H1 (cell line): Measurements from ENCODE around the gene CPTP. TPM values are rescaled to one million over a fixed set of nuclear protein-coding genes. Genes with fewer than 3 reads are reported as not detected.

ENCODE experiments used
- CBX5 ChIP-seq: fragments of 300-800, 300-1000 bp; sonication (generic); IDR thresholded peaks from 2 replicates; pipeline ENCODE4 v1.7.1; 2016; ENCODE audit warnings: antibody characterized with exemption, low read length, low read depth
- CHD1 ChIP-seq: IDR thresholded peaks from 2 replicates; pipeline ENCODE4 v1.6.1; 2012; ENCODE audit warnings: low read depth, low read length, improper control_type of control experiment
- CREB1 ChIP-seq: IDR thresholded peaks from 2 replicates; pipeline ENCODE4 v1.6.1; 2012; ENCODE audit warnings: inconsistent platforms
- GTF2F1 ChIP-seq: IDR thresholded peaks from 2 replicates; pipeline ENCODE4 v1.6.1; 2012; ENCODE audit warnings: low read depth, low read length, improper control_type of control experiment, borderline replicate concordance
- JUN ChIP-seq: IDR thresholded peaks from 2 replicates; pipeline ENCODE4 v1.6.1; 2011; ENCODE audit warnings: low read depth, mild to moderate bottlenecking, improper control_type of control experiment, low read length
- NANOG ChIP-seq: IDR thresholded peaks from 2 replicates; pipeline ENCODE4 v1.6.1; 2011; ENCODE audit warnings: low read length, low read depth, mild to moderate bottlenecking, inconsistent platforms; ENCODE audit not compliant: insufficient read depth, poor library complexity, severe bottlenecking
- POLR2A ChIP-seq, 2 experiments: IDR thresholded peaks; 1 replicate in 1 of 2; 2 replicates in 1 of 2; pipeline ENCODE4 v1.6.1; 2011; ENCODE audit warnings: low read depth in 2 of 2, low read length in 2 of 2, mild to moderate bottlenecking in 2 of 2; ENCODE audit errors: control extremely low read depth in 1 of 2
- RAD21 ChIP-seq, 2 experiments: IDR thresholded peaks in 1 of 2; conservative IDR thresholded peaks in 1 of 2; 2 replicates each; pipeline ENCODE4 v1.6.1; 2011; ENCODE audit warnings: low read depth in 2 of 2, low read length in 2 of 2, improper control_type of control experiment in 1 of 2, inconsistent platforms in 1 of 2, mild to moderate bottlenecking in 1 of 2, moderate library complexity in 1 of 2
- RFX5 ChIP-seq: IDR thresholded peaks from 2 replicates; pipeline ENCODE4 v1.6.1; 2011; ENCODE audit warnings: low read depth, low read length, improper control_type of control experiment, borderline replicate concordance
- SP4 ChIP-seq: IDR thresholded peaks from 2 replicates; pipeline ENCODE4 v1.6.1; 2012; ENCODE audit warnings: low read length, inconsistent platforms
- TAF7 ChIP-seq: optimal IDR thresholded peaks from 2 replicates; pipeline ENCODE3; 2011; ENCODE audit warnings: low read depth, mild to moderate bottlenecking, inconsistent platforms, low read length, moderate library complexity, borderline replicate concordance
- polyA plus RNA-seq, 7 experiments: library from polyadenylated mRNA; depleted of rRNA in 3 of 7; stranded (reverse) in 5 of 7; unstranded in 2 of 7; fragments of >200 nt in 5 of 7; fragments of 200-250 nt in 2 of 7; gene quantifications; 1 replicate in 5 of 7; 2 replicates in 1 of 7; 4 replicates in 1 of 7; pipeline versions ENCODE4 v1.2.1 to v1.2.3, GENCODE V29; 2011 to 2013; ENCODE audit warnings: missing spikeins in 2 of 7, mixed read lengths in 2 of 7
- total RNA-seq: library from RNA; stranded (reverse); fragmentation: NEBNext Ultra II Directional; extraction: Animal tissue kit (Norgen Biotek cat#: 25700); gene quantifications from 2 replicates; pipeline ENCODE4 v1.2.1, GENCODE V29; 2021
- TF ChIP-seq, protein P1 (sequence below), 3 experiments: IDR thresholded peaks; 1 replicate in 2 of 3; 2 replicates in 1 of 3; pipeline versions ENCODE4 v1.5.1 to v1.6.1; 2011; ENCODE audit warnings: low read length in 3 of 3, mild to moderate bottlenecking in 3 of 3, inconsistent platforms in 2 of 3, low read depth in 1 of 3, moderate library complexity in 1 of 3; ENCODE audit not compliant: insufficient read depth in 1 of 3; ENCODE audit errors: control extremely low read depth in 1 of 3

The CPTP gene
- total and polyA plus RNA-seq, 2 of the 8 experiments (the other 6 are each of a cell fraction or from before 2014, with no cell fraction given), result 8.1 to 10.6 TPM

DNA sequence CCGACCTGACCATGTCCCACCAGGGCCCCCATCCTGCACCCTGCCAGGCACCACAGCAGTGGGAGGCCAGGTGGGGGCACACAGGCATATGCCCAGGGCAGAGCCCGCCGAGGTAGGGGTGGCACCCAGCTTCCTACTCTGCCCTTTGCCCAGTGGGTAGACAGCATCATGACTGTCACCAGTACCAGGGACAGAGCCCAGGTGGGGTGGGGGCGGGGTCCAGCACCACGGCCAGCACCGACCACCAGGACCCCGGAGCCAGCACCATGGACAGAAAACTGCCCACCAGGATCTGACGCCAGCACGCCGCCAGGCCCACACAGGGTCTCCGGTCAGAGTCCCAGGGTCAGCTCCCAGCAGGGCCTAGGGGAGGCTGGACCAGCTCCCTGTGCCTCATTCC is 10.2 kb downstream of the CPTP start (continued):
- 0 out of 2 replicates have a peak, but pooled peaks have one; percentile 65 for TF ChIP-seq SP4
- TF ChIP-seq GTF2F1, result no peak
- peak; percentile 98 for TF ChIP-seq TAF7
- peak; percentile 67 for TF ChIP-seq CREB1
- TF ChIP-seq CHD1, result no peak
- TF ChIP-seq RFX5, result no peak; the same call in 1 of the 2 replicates
- no peak for TF ChIP-seq JUN
- TF ChIP-seq, protein P1, sequence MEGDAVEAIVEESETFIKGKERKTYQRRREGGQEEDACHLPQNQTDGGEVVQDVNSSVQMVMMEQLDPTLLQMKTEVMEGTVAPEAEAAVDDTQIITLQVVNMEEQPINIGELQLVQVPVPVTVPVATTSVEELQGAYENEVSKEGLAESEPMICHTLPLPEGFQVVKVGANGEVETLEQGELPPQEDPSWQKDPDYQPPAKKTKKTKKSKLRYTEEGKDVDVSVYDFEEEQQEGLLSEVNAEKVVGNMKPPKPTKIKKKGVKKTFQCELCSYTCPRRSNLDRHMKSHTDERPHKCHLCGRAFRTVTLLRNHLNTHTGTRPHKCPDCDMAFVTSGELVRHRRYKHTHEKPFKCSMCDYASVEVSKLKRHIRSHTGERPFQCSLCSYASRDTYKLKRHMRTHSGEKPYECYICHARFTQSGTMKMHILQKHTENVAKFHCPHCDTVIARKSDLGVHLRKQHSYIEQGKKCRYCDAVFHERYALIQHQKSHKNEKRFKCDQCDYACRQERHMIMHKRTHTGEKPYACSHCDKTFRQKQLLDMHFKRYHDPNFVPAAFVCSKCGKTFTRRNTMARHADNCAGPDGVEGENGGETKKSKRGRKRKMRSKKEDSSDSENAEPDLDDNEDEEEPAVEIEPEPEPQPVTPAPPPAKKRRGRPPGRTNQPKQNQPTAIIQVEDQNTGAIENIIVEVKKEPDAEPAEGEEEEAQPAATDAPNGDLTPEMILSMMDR (IDR thresholded peaks at IDR 0.05; ENCODE audit: control extremely low read depth in 1 of 3, insufficient read depth in 1 of 3, low read depth in 1 of 3, low read length in 3 of 3), result peak in 1 of 3 experiments; percentile 8; a peak in 1 of 4 replicates
- no peak for TF ChIP-seq POLR2A (IDR thresholded peaks at IDR 0.05; ENCODE audit: control extremely low read depth in 1 of 2, low read depth in 2 of 2, low read length in 2 of 2)
- peak in 1 of 2 experiments; percentile 25; a peak in 1 of 4 replicates for TF ChIP-seq RAD21 (IDR thresholded peaks at IDR 0.05 in 1 of 2, conservative IDR thresholded peaks at IDR 0.05 in 1 of 2; ENCODE audit: low read depth in 2 of 2, low read length in 2 of 2)
- peak; percentile 35 for TF ChIP-seq NANOG
- TF ChIP-seq CBX5, result no peak
